WTC11 (cell line): ENCODE measurements around the gene GTPBP1. TPM values are rescaled to one million over a fixed set of nuclear protein-coding genes. Genes with fewer than 3 reads are reported as not detected.
A peak's percentile ranks its signal among the peaks of the same experiment; 100 is the strongest.

Experiments used
- ATAC-seq: fragments of 200-7000 bp; cut with Tn5 transposase; 2 replicates; pipeline ENCODE4 v1.10.0; 2021; ENCODE audit warnings: mild to moderate bottlenecking, moderate library complexity
- CTCF ChIA-PET: fragments of 300-600 bp; sonication (Branson Sonifier 250); formaldehyde crosslinking; loops from one replicate; lab custom pipeline; 2021; ENCODE audit warnings: antibody characterized with exemption; lab: Charles Lee
- POLR2A ChIA-PET: fragments of 350-600 bp; sonication (Branson Sonifier 250); formaldehyde crosslinking; loops from one replicate; lab custom pipeline; 2021; ENCODE audit warnings: antibody characterized with exemption; lab: Charles Lee
- DNase-seq: peaks from one replicate; pipeline ENCODE4 v3.0.0; 2021; ENCODE audit warnings: low spot score
- H3K27ac Mint-ChIP-seq: 2 replicates; pipeline ENCODE4 v1.8.0; 2021; ENCODE audit warnings: mixed read lengths
- H3K27me3 Mint-ChIP-seq: 2 replicates; pipeline ENCODE4 v1.8.0; 2021; ENCODE audit warnings: low read depth, mild to moderate bottlenecking, moderate library complexity, mixed read lengths
- H3K36me3 Mint-ChIP-seq: 2 replicates; pipeline ENCODE4 v1.8.0; 2021; ENCODE audit warnings: mixed read lengths
- H3K4me1 Mint-ChIP-seq: 2 replicates; pipeline ENCODE4 v1.8.0; 2022; ENCODE audit warnings: mixed read lengths
- H3K4me3 Mint-ChIP-seq: 2 replicates; pipeline ENCODE4 v1.8.0; 2021; ENCODE audit warnings: mild to moderate bottlenecking, moderate library complexity, mixed read lengths
- H3K9me3 Mint-ChIP-seq: 2 replicates; pipeline ENCODE4 v1.8.0; 2021; ENCODE audit warnings: mixed read lengths
- CREB1 ChIP-seq: sonication (generic); formaldehyde crosslinking; IDR thresholded peaks from 2 replicates; pipeline ENCODE4 v1.8.0; 2023; ENCODE audit warnings: mild to moderate bottlenecking, missing genetic modification reagents
- ETV6 ChIP-seq: sonication (generic); formaldehyde crosslinking; IDR thresholded peaks from 2 replicates; pipeline ENCODE4 v1.8.1; 2022; ENCODE audit warnings: mild to moderate bottlenecking, missing genetic modification reagents
- FOXJ3 ChIP-seq: sonication (generic); formaldehyde crosslinking; IDR thresholded peaks from 2 replicates; pipeline ENCODE4 v1.9.0; 2021; ENCODE audit warnings: missing genetic modification reagents, mild to moderate bottlenecking, borderline replicate concordance
- KAT7 ChIP-seq: sonication (generic); formaldehyde crosslinking; IDR thresholded peaks from 2 replicates; pipeline ENCODE4 v1.8.1; 2023; ENCODE audit warnings: missing genetic modification reagents, mild to moderate bottlenecking, borderline replicate concordance
- MXD4 ChIP-seq: fragments of 250-450 bp; sonication (Bioruptor Pico); IDR thresholded peaks from 2 replicates; pipeline ENCODE4 v1.8.0; 2021; ENCODE audit warnings: mild to moderate bottlenecking, moderate library complexity, borderline replicate concordance
- NFATC4 ChIP-seq: fragments of 250-450 bp; sonication (Bioruptor Pico); IDR thresholded peaks from 2 replicates; pipeline ENCODE4 v1.9.0; 2021; ENCODE audit warnings: mild to moderate bottlenecking
- NFYB ChIP-seq: sonication (generic); formaldehyde crosslinking; conservative IDR thresholded peaks from 2 replicates; pipeline ENCODE4 v1.8.0; 2022; ENCODE audit warnings: low read depth, missing genetic modification reagents
- OVOL2 ChIP-seq: fragments of 250-450 bp; sonication (Bioruptor Pico); IDR thresholded peaks from 2 replicates; pipeline ENCODE4 v1.9.0; 2021; ENCODE audit warnings: mild to moderate bottlenecking, borderline replicate concordance
- RELA ChIP-seq: sonication (generic); formaldehyde crosslinking; IDR thresholded peaks from 2 replicates; pipeline ENCODE4 v1.8.1; 2022; ENCODE audit warnings: missing genetic modification reagents, mild to moderate bottlenecking, borderline replicate concordance
- SOX15 ChIP-seq: fragments of 250-450 bp; sonication (Bioruptor Pico); IDR thresholded peaks from 2 replicates; pipeline ENCODE4 v1.9.0; 2021; ENCODE audit warnings: mild to moderate bottlenecking
- SP1 ChIP-seq: sonication (generic); formaldehyde crosslinking; conservative IDR thresholded peaks from 2 replicates; pipeline ENCODE4 v1.8.1; 2022; ENCODE audit warnings: missing genetic modification reagents
- TCF7 ChIP-seq: sonication (generic); formaldehyde crosslinking; IDR thresholded peaks from 2 replicates; pipeline ENCODE4 v1.8.0; 2022; ENCODE audit warnings: mild to moderate bottlenecking, low read depth, missing genetic modification reagents, moderate library complexity
- TEAD1 ChIP-seq: sonication (generic); formaldehyde crosslinking; IDR thresholded peaks from 2 replicates; pipeline ENCODE4 v1.8.0; 2022; ENCODE audit warnings: mild to moderate bottlenecking, missing genetic modification reagents
- TP53 ChIP-seq: sonication (generic); formaldehyde crosslinking; IDR thresholded peaks from 2 replicates; pipeline ENCODE4 v1.8.1; 2023; ENCODE audit warnings: mild to moderate bottlenecking, missing genetic modification reagents
- ZBTB21 ChIP-seq: sonication (generic); formaldehyde crosslinking; IDR thresholded peaks from 2 replicates; pipeline ENCODE4 v1.8.1; 2023; ENCODE audit warnings: mild to moderate bottlenecking, missing genetic modification reagents, borderline replicate concordance
- ZMAT4 ChIP-seq: fragments of 250-450 bp; sonication (Bioruptor Pico); IDR thresholded peaks from 2 replicates; pipeline ENCODE4 v1.9.0; 2021; ENCODE audit warnings: mild to moderate bottlenecking
- ZNF423 ChIP-seq: fragments of 250-450 bp; sonication (Bioruptor Pico); IDR thresholded peaks from 2 replicates; pipeline ENCODE4 v2.1.2; 2022; ENCODE audit warnings: mild to moderate bottlenecking, moderate library complexity
- ZNF512 ChIP-seq: sonication (generic); formaldehyde crosslinking; IDR thresholded peaks from 2 replicates; pipeline ENCODE4 v1.8.1; 2022; ENCODE audit warnings: missing genetic modification reagents, borderline replicate concordance
- total RNA-seq: library from RNA; stranded (reverse); gene quantifications from 3 replicates; pipeline ENCODE4 v1.2.3, GENCODE V29; 2021
- TF ChIP-seq, protein P1 (sequence below): sonication (generic); formaldehyde crosslinking; IDR thresholded peaks from 2 replicates; pipeline ENCODE4 v1.8.1; 2023; ENCODE audit warnings: mild to moderate bottlenecking, missing genetic modification reagents
- TF ChIP-seq, protein P2 (sequence below): sonication (generic); formaldehyde crosslinking; IDR thresholded peaks from 2 replicates; pipeline ENCODE4 v1.8.0; 2022; ENCODE audit warnings: mild to moderate bottlenecking, missing genetic modification reagents
- TF ChIP-seq, protein P3 (sequence below): fragments of 250-450 bp; sonication (Bioruptor Pico); IDR thresholded peaks from 2 replicates; pipeline ENCODE4 v1.9.0; 2021; ENCODE audit warnings: mild to moderate bottlenecking, borderline replicate concordance
- TF ChIP-seq, protein P4 (sequence below): sonication (generic); formaldehyde crosslinking; IDR thresholded peaks from 2 replicates; pipeline ENCODE4 v1.8.1; 2023; ENCODE audit warnings: mild to moderate bottlenecking, moderate library complexity, missing genetic modification reagents

The GTPBP1 gene
- total RNA-seq, 1 experiment from 2014 or later: 108 TPM

GRCh38 chr22:38715852-38716251 lies 10.1 kb downstream of the GTPBP1 start (continued):
- no peak for TF ChIP-seq ZNF423
- TF ChIP-seq OVOL2: no peak
- TF ChIP-seq, protein P1, sequence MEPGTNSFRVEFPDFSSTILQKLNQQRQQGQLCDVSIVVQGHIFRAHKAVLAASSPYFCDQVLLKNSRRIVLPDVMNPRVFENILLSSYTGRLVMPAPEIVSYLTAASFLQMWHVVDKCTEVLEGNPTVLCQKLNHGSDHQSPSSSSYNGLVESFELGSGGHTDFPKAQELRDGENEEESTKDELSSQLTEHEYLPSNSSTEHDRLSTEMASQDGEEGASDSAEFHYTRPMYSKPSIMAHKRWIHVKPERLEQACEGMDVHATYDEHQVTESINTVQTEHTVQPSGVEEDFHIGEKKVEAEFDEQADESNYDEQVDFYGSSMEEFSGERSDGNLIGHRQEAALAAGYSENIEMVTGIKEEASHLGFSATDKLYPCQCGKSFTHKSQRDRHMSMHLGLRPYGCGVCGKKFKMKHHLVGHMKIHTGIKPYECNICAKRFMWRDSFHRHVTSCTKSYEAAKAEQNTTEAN: no peak
- TF ChIP-seq SP1 (CRISPR knock-in tag): no peak
- no peak for TF ChIP-seq RELA (CRISPR knock-in tag)
- no peak for TF ChIP-seq NFYB (CRISPR knock-in tag)
- TF ChIP-seq TEAD1 (CRISPR knock-in tag): no peak

GRCh38 chr22:38716271-38716670 lies 10.5 kb downstream of the GTPBP1 start:
- H3K27ac Mint-ChIP-seq: peak overlapping the region; percentile 87

More at GRCh38 chr22:38716271-38716670, 10.5 kb downstream of the GTPBP1 start:
- no peak for ATAC-seq
- Mint-ChIP-seq H3K4me3 (no peak overlapping the region), H3K36me3 (peaks cover 37% of the 10 kb centered on the region), H3K9me3 (no peaks in the 10 kb centered on the region), H3K27me3 (no peaks in the 10 kb centered on the region), H3K4me1 (peaks cover 33% of the 10 kb centered on the region)
- DNase-seq: no peak
- ChIA-PET CTCF (interaction anchor here (0.5 to 2.4 kb wide), 4 partner anchors 9 to 286 kb away, joined by 3 to 17 read pairs (median 6); no protein-coding TSS in a partner anchor), POLR2A (no interaction called here)
- TF ChIP-seq FOXJ3 (CRISPR knock-in tag): no peak
- no peak for TF ChIP-seq SOX15
- TF ChIP-seq SP1 (CRISPR knock-in tag): no peak
- TF ChIP-seq NFATC4 (CRISPR knock-in tag): no peak
- TF ChIP-seq ZNF512 (CRISPR knock-in tag): no peak
- no peak for TF ChIP-seq ZBTB21 (CRISPR knock-in tag)
- TF ChIP-seq TP53 (CRISPR knock-in tag): no peak
- TF ChIP-seq ZMAT4 (CRISPR knock-in tag): no peak
- TF ChIP-seq, protein P1: no peak
- no peak for TF ChIP-seq CREB1
- no peak for TF ChIP-seq RELA (CRISPR knock-in tag)
- TF ChIP-seq, protein P2, sequence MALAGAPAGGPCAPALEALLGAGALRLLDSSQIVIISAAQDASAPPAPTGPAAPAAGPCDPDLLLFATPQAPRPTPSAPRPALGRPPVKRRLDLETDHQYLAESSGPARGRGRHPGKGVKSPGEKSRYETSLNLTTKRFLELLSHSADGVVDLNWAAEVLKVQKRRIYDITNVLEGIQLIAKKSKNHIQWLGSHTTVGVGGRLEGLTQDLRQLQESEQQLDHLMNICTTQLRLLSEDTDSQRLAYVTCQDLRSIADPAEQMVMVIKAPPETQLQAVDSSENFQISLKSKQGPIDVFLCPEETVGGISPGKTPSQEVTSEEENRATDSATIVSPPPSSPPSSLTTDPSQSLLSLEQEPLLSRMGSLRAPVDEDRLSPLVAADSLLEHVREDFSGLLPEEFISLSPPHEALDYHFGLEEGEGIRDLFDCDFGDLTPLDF (CRISPR knock-in tag): no peak
- no peak for TF ChIP-seq ETV6
- no peak for TF ChIP-seq KAT7
- TF ChIP-seq, protein P3, sequence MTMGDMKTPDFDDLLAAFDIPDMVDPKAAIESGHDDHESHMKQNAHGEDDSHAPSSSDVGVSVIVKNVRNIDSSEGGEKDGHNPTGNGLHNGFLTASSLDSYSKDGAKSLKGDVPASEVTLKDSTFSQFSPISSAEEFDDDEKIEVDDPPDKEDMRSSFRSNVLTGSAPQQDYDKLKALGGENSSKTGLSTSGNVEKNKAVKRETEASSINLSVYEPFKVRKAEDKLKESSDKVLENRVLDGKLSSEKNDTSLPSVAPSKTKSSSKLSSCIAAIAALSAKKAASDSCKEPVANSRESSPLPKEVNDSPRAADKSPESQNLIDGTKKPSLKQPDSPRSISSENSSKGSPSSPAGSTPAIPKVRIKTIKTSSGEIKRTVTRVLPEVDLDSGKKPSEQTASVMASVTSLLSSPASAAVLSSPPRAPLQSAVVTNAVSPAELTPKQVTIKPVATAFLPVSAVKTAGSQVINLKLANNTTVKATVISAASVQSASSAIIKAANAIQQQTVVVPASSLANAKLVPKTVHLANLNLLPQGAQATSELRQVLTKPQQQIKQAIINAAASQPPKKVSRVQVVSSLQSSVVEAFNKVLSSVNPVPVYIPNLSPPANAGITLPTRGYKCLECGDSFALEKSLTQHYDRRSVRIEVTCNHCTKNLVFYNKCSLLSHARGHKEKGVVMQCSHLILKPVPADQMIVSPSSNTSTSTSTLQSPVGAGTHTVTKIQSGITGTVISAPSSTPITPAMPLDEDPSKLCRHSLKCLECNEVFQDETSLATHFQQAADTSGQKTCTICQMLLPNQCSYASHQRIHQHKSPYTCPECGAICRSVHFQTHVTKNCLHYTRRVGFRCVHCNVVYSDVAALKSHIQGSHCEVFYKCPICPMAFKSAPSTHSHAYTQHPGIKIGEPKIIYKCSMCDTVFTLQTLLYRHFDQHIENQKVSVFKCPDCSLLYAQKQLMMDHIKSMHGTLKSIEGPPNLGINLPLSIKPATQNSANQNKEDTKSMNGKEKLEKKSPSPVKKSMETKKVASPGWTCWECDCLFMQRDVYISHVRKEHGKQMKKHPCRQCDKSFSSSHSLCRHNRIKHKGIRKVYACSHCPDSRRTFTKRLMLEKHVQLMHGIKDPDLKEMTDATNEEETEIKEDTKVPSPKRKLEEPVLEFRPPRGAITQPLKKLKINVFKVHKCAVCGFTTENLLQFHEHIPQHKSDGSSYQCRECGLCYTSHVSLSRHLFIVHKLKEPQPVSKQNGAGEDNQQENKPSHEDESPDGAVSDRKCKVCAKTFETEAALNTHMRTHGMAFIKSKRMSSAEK (CRISPR knock-in tag): no peak
- no peak for TF ChIP-seq TCF7
- TF ChIP-seq, protein P4, sequence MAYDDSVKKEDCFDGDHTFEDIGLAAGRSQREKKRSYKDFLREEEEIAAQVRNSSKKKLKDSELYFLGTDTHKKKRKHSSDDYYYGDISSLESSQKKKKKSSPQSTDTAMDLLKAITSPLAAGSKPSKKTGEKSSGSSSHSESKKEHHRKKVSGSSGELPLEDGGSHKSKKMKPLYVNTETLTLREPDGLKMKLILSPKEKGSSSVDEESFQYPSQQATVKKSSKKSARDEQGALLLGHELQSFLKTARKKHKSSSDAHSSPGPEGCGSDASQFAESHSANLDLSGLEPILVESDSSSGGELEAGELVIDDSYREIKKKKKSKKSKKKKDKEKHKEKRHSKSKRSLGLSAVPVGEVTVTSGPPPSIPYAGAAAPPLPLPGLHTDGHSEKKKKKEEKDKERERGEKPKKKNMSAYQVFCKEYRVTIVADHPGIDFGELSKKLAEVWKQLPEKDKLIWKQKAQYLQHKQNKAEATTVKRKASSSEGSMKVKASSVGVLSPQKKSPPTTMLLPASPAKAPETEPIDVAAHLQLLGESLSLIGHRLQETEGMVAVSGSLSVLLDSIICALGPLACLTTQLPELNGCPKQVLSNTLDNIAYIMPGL: no peak
- no peak for TF ChIP-seq MXD4 (CRISPR knock-in tag)
